Forelimb muscle (tissue), 1 donor: ENCODE results near the gene GMPR. TPM values are rescaled to one million over a fixed set of nuclear protein-coding genes. Genes with fewer than 3 reads are reported as not detected.

ENCODE experiments used
- DNase-seq: peaks from one replicate; pipeline ENCODE4 v3.0.0-alpha.2; 2013; ENCODE audit warnings: low read depth
- polyA plus RNA-seq: library from polyadenylated mRNA; unstranded; fragments of 120-200 nt; gene quantifications from one replicate; pipeline ENCODE4 v1.2.1, GENCODE V29; 2013; ENCODE audit not compliant: insufficient read length

The GMPR gene
- polyA plus RNA-seq, 1 donor, result 66.8 TPM

DNA sequence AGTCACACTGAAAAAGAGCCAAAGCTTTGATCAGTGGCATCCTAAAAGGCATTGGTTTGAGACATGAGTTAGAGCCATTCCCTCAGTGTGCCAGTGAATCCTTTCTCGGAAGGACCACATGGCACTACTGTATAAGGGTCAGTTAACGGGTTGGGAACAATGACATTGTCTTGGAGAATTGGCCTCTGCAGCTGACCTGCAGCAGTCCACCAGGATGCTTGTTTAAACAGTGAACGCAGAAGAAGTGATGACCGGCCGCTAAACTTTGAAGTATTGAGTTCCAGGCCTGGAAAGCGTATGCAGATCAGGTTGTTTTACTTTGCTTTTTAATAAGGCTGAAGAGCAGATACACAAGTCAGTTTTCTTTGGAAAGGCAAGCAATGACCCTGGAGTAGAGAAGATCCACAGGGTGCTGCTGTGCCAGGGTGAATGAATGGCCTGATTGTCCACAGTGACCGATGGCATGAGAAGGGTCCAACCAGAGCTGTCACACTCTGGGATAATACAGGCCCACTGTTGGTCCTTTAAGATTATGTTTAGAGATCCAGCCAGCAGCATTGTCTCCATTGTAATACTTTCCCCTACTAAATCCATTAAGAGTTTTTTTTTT lies 57.8 kb downstream of the GMPR start:
- DNase-seq, result no peak

DNA sequence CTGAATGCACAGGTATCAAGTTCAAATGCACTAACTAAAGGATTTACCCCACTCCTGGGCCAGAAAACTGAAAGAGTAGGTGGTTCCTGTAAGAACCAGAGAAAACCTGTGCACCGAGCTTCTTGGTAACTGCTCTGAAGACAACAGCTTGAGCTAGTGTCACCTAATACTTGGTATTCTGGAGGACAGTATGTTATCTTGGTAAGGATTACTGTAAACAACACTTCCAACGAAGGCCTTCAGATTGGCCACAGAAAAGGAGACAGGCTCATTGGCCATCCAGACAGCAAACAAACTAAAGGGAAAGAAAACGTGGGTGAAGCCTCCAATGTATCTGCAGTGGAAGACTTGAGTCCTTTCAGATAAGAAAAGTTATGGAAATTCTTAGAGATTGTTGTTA lies 61.5 kb downstream of the GMPR start:
- DNase-seq, result no peak

DNA sequence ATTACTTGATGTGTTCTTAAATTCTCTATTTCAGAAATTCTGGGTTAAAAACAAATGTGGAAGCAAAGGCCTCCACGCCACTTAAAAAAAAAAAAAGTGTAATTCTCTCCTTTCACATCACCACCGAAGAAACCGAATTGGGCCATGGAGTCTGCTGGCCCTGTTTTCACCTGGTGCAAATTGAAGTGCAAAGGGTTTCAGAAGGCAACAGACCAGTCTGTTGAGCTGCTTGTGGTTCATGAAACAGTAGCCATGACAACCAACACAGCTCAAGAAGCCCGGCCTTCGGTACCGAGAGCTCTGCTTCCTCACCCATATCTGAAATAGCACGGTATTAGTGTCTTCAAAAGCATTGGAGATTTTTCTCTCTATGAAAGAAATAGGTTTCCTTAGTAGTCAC lies 63.1 kb downstream of the GMPR start:
- no peak for DNase-seq

DNA sequence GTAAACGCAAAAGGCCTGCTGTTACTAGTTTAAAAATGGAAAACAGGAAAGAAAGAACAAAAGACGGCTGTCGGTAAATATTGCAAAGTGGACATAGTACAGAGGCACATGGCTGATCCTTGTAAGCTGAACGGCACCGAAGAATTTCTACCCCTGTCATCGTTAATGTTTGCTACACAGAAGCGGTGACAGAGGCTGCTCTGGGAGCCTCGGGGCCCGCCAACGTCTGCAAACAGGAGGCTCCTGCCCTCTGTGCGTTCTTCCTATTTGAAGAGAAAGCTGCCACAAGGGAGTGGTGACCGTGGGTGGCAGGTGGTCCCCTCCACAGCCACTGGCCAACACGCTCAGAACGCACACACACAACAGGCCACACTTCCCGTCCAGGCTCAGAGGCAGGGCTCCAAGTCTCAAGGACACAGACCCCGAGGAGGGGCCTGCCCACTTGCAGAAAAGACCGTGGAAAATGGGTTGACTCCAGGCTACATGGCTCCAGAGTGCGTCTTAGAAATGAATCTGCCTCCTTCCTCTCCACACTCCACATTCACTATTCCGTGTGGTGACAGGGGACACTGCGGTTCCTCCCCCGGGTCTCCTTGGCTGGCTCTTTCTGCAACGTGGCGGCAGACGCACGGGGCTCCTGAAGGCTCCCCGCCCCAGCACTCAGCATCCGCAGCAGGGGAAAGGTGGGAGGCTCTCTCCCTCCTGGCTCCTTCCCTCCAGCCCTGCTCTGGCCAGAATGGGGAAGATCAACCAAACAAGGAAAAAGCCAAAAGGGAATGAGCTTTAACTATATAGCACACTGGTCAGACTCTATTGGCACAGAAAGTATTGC lies 64.5 kb downstream of the GMPR start:
- no peak for DNase-seq

DNA sequence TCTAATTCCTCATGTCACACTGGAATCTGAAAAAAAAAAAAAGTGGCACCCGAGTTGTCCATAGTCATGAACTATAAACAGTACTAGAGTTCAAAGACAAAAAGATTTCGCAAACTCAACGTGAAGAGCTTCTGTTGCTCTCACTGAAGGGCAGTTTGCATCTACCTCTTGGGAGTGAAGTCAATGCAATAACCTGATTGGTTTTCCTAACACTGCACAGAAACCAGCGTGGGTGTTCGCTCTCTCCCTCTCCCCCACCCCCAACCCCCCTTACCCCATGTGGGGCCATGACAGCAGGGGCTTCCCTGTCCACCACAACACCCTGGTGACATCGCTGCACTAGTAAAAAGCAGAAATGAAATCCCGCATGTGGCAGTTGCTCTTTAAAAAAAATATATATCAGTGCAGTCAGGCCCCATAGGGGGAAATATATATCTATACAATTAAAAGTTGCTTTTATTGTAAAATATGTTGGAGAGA lies 66.9 kb downstream of the GMPR start:
- DNase-seq, result no peak

DNA sequence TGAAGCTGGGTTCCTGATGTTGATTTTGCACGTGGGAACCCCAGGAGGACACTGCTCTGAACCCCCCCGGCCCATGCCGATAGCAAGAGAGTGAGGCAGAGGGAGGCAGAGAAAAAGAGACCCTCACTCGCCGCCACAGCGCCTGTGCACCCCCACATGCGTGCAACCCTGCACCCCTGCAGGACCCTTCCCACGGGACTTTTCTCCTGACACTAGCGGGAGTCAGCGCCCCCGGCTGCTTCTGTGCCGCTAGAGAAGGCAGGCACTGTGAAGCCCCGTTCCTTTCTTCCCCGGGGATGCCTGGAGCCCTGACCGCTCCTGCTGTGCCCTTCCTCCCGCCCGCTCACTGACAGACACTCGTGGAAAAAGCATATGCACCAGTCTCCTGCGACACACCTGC lies 67.4 kb downstream of the GMPR start:
- DNase-seq, result no peak

DNA sequence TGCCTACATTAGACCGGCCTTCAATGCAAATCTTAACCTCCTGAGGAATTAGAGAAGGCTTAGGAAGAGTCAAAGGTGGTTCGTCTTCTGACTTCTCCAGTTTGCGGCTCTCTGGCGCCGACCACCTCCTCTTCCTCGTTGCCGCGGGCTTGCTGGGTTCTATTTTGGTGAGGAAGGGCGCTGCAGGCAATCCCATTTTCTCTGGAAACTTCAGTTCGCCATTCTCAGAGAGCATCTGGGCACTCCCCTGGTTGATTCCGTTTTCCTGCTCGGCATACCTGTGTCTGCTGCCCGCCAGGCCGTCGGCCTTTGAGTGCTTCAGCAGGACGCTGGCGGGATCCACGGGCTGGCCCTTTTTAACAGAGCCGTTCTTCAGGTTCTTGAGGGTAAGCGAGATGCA lies 67.9 kb downstream of the GMPR start:
- DNase-seq, result no peak

DNA sequence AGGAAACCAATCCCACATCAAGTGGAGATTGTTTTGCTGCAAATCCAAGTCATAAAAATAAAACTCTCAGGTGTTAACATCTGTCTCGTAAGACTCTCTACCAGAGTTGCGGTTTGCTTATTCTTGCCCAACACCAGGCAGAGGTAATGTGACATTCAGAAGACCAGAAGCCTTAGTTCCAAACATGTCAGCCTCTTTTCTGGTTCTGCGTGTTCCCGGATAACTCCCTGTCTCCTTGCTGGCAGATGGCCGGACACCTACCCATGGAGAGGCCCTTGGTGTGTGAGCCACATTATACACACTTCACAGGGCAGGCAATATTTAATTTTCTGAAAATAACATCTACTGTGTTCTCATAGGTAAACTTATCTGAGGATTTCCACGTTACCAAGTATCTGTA lies 73.4 kb downstream of the GMPR start:
- DNase-seq, result no peak

DNA sequence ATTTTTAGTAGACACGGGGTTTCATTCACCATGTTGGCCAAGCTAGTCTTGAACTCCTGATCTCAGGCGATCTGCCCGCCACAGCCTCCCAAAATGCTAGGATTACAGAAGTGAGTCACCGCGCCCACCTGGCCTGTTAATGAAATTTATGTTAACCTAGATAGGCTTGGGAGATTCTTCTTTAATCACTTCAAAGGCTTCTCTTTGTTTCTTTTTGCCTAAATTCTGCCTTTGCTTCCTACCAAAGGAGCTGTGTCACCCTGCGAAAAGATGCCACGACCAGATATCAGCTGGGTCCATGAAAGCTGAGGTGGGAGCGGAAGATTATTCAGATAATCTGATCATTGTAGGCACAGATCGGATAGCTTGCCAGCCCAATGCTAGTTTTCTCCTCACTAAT lies 75.3 kb downstream of the GMPR start:
- DNase-seq, result no peak

DNA sequence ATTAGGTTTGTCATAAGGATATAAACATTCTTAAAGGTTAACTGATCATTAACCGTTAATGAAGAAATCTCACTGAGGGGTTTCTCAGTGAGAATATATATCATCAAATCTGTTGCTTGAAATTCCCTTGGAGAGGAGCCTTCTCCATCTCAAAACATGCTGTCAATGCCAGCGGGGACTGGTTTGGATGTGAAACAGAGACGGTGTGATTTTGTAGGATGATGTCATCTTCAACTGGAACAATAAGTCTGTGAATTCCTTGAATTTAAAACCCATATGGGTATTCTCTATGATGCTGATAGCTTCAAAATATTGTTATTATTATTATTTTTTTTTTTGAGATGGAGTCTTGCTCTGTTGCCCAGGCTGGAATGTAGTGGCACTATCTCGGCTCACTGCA lies 75.9 kb downstream of the GMPR start:
- no peak for DNase-seq

DNA sequence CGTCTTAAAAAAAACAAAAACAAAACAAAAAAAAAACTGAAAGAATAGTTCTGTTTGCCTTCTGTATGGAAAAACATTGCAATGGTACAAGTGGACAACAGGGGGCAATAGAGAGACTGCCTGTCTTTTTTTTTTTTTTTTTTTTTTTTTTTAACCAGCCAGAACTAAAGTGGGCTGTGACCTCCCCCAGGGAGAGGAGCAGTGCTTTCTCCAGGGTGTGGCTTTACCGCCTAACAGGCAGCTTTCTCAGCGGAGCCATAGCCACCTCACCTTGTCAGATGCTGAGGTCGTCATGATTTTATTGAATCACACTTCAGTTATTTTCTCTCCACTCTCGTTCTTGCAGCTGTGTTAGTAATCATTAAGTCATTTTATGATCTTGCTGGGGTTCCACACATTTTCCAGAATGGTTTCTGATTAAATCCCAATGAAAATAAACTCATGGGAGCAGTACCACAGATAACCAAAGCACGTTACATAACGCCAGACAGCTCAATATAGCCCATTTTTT lies 78.4 kb downstream of the GMPR start:
- no peak for DNase-seq

DNA sequence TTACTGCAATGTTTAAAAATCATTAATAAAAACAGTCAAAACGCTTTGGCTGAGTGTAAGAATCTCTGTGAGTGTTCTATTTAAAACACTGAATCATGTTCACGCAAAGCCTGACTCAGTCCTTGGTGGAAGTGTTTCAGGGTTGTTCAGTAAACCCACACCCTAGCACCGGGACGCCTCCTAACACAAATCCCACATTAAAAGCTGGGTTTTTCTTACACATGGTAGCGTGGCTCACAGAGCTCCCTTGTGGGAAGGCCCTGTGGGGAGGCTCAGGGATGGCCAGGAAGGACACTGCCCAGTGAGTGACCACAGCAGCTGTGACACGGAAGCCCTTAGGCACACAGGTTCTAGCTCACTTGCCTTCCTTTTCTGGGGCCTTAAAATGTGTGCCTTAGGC lies 80.2 kb downstream of the GMPR start:
- no peak for DNase-seq

DNA sequence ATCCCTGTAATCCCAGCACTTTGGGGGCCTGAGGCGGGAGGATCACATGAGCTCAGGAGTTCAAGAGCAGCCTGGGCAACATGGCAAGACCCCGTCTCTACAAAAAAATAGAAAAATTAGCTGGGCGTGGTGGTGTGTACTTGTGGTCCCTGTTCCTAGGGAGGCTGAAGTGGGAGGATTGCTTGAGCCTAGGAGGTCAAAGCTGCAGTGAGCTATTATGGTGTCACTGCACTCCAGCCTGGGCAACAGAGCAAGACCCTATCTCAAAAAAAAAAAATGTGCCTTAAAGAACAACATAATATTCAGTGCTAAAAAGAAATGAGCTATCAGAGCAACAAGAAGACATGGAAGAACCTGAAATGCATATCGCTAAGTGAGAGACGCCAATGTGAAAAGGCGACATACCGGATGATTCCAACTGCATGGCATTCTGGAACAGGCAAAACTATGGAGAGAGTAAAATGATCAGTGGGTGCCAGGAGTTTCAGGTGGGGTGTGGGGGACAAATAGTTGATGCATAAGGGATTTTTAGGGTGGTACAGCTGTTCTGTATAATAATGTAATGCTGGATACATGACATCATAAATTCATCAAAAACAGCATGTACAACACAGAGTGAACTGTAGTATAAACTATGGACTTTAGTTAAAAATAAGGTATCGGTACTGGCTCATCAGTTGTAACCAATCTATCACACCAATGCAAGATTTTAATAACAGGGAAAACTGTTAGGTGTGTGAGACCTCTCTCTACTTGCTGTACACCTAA lies 80.8 kb downstream of the GMPR start:
- no peak for DNase-seq

DNA sequence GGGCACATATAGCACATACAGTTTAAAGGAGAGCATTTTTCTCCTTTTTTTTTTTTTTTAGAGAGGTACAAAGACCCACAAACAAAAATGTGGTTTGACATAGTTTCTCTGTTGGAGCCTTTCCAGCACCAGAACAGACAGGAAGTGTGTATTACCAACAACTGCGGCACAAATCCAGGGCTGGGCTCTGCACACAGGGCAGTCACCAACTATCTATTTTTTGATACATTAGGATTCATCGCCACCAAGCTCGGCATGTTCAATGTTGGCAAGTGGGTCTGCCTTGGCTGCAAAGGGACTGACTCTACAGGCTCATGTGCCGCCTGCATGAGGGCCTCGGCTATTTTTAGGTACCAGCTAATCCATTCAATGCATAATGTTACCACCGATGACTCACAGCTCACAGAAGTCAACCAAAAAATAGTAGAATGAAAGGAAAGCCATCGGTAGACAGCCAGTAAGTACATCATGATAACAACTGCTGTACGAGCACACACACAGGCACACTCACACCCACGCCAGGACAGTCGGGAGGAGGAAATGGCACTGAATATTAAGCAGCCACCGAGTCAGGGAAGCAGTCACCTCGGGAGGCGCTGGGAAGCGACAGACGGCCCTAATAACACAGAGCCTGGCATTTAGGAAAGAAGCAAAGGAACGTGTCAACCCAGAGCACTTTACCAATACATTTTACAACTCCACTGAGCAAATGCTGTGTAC lies 81.6 kb downstream of the GMPR start:
- no peak for DNase-seq

DNA sequence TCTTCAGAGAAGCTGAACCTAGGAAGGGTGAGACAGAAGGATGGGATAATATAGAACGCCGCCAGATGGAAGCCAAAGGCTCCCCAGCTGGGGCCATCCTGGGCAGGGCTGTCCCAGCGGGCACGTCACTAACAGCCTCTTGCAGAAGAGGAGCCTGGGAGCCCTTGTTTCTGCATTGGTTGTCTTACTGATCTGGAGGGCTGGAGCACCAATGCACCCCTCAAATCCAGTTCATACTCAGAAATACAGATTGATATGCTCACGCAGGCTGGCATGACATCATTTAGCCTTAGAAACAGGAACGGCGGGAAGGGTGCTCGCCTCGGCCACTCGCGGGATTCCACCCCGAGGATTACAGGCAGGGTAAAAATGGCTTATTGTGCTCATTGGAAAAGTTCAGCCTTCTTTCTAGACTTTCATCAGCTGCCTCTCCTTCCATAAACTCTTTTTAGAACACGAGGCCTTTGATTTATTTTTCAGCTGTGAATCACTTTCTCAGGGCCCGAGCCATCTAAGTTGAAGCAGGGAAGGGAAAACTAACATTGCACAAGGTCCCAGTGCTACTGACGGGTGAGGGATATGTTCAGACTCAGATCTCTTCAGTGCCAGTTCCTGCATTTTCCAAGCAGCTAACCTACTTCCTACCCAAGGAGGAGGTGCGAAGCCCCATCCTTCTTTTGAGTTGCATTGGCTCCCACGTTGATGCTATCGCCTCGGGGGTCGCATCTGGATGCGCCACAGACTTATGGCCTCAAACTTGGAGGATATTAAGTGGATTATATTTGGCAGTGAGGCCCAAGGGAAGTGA lies 82.3 kb downstream of the GMPR start:
- no peak for DNase-seq

DNA sequence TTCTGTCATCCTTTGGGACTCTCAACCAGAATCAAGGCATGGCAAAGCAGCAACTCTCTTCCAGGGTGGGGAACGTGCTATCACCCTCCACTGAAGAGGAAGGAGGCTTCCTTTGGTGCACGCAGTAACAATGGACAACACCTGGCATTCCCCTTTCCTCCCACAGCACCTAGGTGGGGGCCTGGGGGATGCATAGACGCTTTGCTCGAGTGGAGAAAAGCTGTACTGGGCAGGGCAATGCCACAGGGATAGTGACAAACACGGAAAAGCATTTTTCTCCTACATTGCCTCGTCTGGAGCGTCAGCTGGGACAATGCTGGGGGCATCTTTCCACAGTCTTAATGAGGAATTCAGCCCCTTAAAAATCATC lies 82.9 kb downstream of the GMPR start:
- no peak for DNase-seq

DNA sequence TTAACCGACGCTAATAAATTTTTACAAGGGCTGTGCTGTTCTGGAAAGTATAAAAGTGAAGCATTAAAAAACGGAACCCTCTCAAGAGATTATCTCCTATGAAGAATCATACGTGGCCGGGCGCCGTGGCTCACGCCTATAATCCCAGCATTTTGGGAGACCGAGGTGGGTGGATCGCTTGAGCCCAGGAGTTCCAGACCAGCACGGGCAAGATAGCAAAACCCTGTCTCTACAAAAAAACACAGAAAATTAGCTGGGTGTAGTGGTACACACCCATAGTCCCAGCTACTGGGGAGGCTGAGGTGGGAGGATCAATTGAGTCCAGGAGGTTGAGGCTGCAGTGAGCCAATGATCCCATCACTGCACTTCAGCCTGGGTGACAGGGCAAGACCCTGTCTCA lies 83.4 kb downstream of the GMPR start:
- no peak for DNase-seq

DNA sequence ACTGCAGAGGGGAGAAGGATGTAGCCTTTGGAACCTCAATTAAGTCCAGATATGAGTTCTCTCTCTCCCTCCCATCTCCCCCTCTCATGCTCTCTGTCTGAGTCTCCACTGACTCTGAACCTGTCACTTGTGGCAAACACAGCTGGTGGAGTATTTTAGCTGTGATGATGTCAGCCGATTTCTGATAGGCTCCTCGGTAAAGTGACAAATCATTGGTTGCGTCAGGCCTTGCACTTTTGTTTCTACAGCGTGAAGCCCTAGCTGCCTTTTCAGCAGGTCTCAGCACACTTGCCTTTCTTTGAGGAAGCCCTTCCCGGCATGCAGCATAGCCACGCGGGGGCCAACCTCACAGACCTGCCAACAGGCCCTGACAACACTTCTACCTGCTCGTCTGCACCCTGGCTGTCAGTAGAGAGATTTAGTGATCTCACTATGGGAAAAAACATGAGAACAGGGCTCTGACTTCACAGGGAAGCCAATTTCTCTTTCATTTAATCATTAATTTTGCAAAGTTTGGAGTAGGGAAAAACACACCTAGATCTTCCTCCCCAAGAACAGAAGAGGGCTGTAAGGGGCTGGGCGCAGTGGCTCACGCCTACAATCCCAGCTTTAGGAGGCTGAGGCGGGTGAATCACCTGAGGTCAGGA lies 84.4 kb downstream of the GMPR start:
- no peak for DNase-seq

DNA sequence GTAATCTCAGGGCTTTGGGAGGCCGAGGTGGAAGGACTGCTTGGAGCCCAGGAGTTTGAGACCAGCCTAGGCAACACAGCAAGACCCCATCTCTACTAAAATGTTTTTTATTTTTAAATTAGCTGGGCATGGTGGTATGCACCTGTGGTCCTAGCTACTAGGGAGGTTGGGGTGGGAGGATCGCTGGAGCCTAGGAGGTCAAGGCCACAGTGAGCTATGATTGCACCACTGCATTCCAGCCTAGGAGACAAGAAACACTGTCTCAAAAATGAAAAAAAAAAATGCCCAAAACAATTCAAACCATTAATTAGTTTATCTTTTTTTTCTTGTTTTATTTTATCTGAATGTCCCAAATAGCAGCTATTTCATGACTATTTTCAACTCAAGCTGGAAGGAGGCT lies 85.8 kb downstream of the GMPR start:
- no peak for DNase-seq

DNA sequence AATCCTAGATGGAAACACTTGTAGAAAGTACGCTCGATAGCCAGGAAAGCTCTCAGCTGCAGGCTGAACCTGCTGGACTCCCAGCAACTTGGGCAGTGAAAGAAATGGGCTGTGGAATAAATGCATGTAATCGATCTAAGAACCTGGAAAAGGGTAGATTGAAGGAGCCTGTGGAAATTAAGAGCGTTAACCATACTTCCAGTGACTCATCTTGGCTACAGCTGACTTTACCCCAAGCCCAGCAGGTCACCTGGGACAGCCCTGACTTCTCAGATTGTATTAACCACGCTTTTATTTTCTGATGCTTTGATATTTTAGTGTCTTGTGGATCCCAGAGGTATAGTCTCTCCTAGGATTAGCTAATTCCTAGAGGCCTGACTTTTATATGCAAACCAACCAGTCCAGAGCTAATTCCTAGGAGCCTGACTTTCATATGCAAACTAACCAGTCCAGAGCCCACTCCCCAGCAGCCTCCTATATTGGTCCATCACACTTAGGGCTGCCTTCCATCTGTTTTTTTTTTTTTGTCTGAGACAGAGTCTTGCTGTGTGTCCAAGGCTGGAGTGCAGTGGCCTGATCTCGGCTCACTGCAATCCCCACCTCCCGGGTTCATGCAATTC lies 86.3 kb downstream of the GMPR start:
- DNase-seq, result no peak
